ENCODE results near the gene PTPA. TPM values are rescaled to one million over a fixed set of nuclear protein-coding genes. Genes with fewer than 3 reads are reported as not detected.

Gene PTPA
- total and polyA plus RNA-seq, 10 of the 15 experiments (the other 5 are each of a cell fraction or from before 2014, with no cell fraction given), result 1.6 to 111 (median 55.1) TPM

- Histone ChIP-seq H3K9me3 (replicated peaks; ENCODE audit: control insufficient read depth, insufficient read depth, low read length) (no peaks in the 10 kb centered on the region), H3K9ac (ENCODE audit: control insufficient read depth, insufficient read depth, low read length) (no peak overlapping the region), H3K4me1 (ENCODE audit: control insufficient read depth, insufficient read depth, low read length) (peaks cover 6% of the 10 kb centered on the region; the same call in 1 of the 2 replicates), H2AFZ (ENCODE audit: control insufficient read depth, low read depth, low read length) (no peak overlapping the region), H3K36me3 (ENCODE audit: control insufficient read depth in 2 of 2, insufficient read depth in 2 of 2, low read length in 1 of 2) (no peaks in the 10 kb centered on the region), H3K4me3 (no peak overlapping the region), H3K27me3 (replicated peaks in 1 of 2; ENCODE audit: control insufficient read depth in 2 of 2, insufficient read depth in 2 of 2, low read length in 1 of 2) (no peaks in the 10 kb centered on the region), H3K27ac (ENCODE audit: control insufficient read depth, insufficient read depth) (no peak overlapping the region), H3K79me2 (ENCODE audit: control insufficient read depth, insufficient read depth, low read length) (no peaks in the 10 kb centered on the region), H3K4me2 (ENCODE audit: control insufficient read depth, insufficient read depth) (0 out of 2 replicates have a peak overlapping the region, but pooled peaks have one; percentile 15), H4K20me1 (ENCODE audit: control insufficient read depth, insufficient read depth) (no peaks in the 10 kb centered on the region)
- ChIA-PET SMC1A (ENCODE audit: uncharacterized antibody, unreplicated experiment) (interaction anchor here (0.6 to 3.3 kb wide), 6 partner anchors 11 to 184 kb away, joined by 3 to 9 read pairs (median 4); partner anchors contain the start of gene IER5L), POLR2A (interaction anchor here (0.6 to 1.7 kb wide), 2 partner anchors 18 to 491 kb away, joined by 4 to 8 read pairs; no protein-coding TSS in a partner anchor), RAD21 (ENCODE audit: unreplicated experiment) (interaction anchor here (0.9 to 3.2 kb wide), 4 partner anchors 11 to 35 kb away, joined by 3 to 11 read pairs (median 7); partner anchors contain the start of gene IER5L), CTCF (interaction anchor here (1.4 to 13.1 kb wide), 4 partner anchors 7 to 458 kb away, joined by 9 to 273 read pairs (median 16); no protein-coding TSS in a partner anchor)
- in situ Hi-C loops (cut with MboI), result no loop called here
- TF ChIP-seq CBFB (IDR thresholded peaks at IDR 0.05; ENCODE audit: low read depth) (no peak), NFYB (IDR thresholded peaks at IDR 0.05; ENCODE audit: insufficient read depth, low read depth, low read length) (no peak), FOXM1 (IDR thresholded peaks at IDR 0.05; ENCODE audit: low read depth, low read length) (no peak), YBX1 (IDR thresholded peaks at IDR 0.05) (no peak), ZNF384 (IDR thresholded peaks at IDR 0.05; ENCODE audit: borderline replicate concordance, low read depth, low read length) (no peak), NR2C1 (IDR thresholded peaks at IDR 0.05) (no peak), JUNB (IDR thresholded peaks at IDR 0.05) (no peak), CHD1 (IDR thresholded peaks at IDR 0.05; ENCODE audit: low read depth, low read length) (no peak), RAD21 (IDR thresholded peaks at IDR 0.05; ENCODE audit: insufficient read depth, low read depth, low read length) (no peak), USF1 (IDR thresholded peaks at IDR 0.05; ENCODE audit: borderline replicate concordance, extremely low read length, insufficient read depth, low read depth, low read length) (no peak), BHLHE40 (IDR thresholded peaks at IDR 0.05; ENCODE audit: borderline replicate concordance in 1 of 2, low read depth in 2 of 2, low read length in 1 of 2) (no peak)
- TF ChIP-seq, protein P1, sequence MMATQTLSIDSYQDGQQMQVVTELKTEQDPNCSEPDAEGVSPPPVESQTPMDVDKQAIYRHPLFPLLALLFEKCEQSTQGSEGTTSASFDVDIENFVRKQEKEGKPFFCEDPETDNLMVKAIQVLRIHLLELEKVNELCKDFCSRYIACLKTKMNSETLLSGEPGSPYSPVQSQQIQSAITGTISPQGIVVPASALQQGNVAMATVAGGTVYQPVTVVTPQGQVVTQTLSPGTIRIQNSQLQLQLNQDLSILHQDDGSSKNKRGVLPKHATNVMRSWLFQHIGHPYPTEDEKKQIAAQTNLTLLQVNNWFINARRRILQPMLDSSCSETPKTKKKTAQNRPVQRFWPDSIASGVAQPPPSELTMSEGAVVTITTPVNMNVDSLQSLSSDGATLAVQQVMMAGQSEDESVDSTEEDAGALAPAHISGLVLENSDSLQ (IDR thresholded peaks at IDR 0.05), result no peak
- TF ChIP-seq, protein P2, sequence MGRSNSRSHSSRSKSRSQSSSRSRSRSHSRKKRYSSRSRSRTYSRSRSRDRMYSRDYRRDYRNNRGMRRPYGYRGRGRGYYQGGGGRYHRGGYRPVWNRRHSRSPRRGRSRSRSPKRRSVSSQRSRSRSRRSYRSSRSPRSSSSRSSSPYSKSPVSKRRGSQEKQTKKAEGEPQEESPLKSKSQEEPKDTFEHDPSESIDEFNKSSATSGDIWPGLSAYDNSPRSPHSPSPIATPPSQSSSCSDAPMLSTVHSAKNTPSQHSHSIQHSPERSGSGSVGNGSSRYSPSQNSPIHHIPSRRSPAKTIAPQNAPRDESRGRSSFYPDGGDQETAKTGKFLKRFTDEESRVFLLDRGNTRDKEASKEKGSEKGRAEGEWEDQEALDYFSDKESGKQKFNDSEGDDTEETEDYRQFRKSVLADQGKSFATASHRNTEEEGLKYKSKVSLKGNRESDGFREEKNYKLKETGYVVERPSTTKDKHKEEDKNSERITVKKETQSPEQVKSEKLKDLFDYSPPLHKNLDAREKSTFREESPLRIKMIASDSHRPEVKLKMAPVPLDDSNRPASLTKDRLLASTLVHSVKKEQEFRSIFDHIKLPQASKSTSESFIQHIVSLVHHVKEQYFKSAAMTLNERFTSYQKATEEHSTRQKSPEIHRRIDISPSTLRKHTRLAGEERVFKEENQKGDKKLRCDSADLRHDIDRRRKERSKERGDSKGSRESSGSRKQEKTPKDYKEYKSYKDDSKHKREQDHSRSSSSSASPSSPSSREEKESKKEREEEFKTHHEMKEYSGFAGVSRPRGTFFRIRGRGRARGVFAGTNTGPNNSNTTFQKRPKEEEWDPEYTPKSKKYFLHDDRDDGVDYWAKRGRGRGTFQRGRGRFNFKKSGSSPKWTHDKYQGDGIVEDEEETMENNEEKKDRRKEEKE (IDR thresholded peaks at IDR 0.05), result no peak
- TF ChIP-seq, protein P3, sequence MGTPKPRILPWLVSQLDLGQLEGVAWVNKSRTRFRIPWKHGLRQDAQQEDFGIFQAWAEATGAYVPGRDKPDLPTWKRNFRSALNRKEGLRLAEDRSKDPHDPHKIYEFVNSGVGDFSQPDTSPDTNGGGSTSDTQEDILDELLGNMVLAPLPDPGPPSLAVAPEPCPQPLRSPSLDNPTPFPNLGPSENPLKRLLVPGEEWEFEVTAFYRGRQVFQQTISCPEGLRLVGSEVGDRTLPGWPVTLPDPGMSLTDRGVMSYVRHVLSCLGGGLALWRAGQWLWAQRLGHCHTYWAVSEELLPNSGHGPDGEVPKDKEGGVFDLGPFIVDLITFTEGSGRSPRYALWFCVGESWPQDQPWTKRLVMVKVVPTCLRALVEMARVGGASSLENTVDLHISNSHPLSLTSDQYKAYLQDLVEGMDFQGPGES (IDR thresholded peaks at IDR 0.05), result no peak
- intact Hi-C loops (cut with micrococcal nuclease; ENCODE audit: unreplicated experiment), result no loop called here
- FAIRE-seq (no peak), ATAC-seq (peak; percentile 38), DNase-seq (ENCODE audit: low read depth, low spot score) (no peak)
- BruUV-seq (replicated peaks), result no TSS peak
- 30% methylated on average over 14 of the region's 18 CpGs for WGBS (ENCODE audit: insufficient coverage, insufficient replicate concordance, low lambda C conversion rate, missing lambda C conversion rate)
Observed at GRCh38 chr9:129166623-129167557, 55.7 kb downstream of the PTPA start.
